A172 (cell line): ENCODE data around the gene MKRN2OS. TPM values are rescaled to one million over a fixed set of nuclear protein-coding genes. Genes with fewer than 3 reads are reported as not detected.

Experiments
- DNase-seq: peaks from one replicate; pipeline ENCODE4 v3.0.0-alpha.2; 2015; ENCODE audit warnings: low spot score
- total RNA-seq: library from RNA; depleted of rRNA; stranded (reverse); fragments of >200 nt; shearing (Covaris generic); gene quantifications from 2 replicates; pipeline ENCODE4 v1.2.3, GENCODE V29; 2014; rRNA removed

Gene MKRN2OS
- total RNA-seq, 1 experiment from 2014 or later: not detected

DNA sequence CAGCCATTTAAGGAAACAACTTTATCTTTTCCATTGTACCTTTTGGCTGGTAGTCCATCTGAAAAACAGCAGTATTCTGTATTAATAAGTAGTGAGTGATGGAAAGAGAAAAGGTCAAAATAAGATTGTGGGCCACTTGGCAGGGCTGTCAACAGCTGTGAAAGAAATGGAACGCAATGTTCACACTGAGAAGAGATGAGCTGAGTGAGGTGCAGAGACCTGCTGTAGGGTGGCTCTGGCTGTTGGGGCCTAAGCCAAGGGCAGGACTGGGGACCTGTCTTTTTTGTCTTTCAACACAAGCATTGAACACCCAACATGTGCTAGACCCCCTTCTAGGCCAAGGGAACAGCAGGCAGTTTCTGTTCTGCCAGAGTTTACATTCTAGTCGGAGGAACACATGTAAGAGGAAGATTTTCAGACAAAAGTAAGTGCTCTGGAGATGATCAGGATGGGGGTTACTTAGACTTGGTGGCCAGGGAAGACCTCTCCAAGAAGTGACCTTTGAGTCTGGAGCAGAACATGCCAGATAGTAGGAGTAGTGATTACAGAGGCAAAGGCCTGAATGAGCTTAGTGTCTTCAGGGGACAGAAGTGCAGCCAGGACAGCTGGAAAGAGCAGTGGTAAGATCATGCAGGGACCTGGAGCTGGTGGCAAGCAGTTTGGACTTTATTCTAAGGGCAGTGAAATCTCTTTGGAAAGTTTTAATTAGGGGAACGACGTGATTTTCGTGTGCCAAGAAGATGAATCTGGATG lies 31.4 kb downstream of the MKRN2OS start:
- no peak for DNase-seq

DNA sequence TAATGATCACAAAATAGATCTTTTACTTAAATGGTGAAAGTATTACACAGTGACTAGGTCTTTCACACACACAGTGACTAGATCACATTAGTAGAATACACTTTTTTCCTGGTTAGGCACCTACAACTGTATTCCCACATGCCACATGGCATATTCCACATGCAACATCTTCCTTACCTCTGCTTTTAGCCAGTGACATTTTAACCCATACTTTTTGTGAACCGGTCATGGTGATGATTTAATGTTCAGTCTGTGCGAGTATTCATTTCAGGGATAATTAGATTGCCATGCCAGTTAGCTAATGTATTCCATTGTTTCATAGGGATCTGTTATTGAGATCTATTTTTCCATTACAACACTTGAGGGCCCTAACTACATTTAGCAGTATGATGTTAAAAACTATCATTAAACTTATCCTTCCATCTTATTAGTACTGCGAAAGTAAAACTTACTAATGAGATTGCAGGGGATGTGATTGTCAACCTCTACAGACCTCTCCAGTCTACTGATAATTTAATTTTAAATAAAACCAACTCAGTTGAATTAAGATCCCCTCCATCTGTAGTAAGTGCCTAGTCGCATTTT lies 32.7 kb downstream of the MKRN2OS start:
- DNase-seq: no peak

DNA sequence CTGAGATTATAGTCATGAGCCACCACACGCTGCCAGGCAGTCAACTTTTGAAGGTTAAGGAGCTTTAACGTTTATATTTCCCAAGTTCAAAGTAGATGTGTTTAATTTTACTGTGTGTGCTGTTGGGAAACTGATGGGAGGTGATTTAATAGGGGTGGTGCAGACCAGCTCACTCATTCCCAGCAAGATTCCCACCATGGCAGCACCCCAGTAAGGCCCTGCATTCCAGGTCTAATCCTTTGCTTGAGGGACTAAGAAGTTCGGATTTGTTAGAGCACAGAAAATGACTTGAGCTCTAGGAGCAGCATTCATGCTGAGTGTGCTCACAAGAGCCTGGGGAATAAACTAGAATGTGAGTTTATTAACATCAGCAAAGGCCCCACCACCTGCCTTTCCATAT lies 35.8 kb downstream of the MKRN2OS start:
- no peak for DNase-seq

DNA sequence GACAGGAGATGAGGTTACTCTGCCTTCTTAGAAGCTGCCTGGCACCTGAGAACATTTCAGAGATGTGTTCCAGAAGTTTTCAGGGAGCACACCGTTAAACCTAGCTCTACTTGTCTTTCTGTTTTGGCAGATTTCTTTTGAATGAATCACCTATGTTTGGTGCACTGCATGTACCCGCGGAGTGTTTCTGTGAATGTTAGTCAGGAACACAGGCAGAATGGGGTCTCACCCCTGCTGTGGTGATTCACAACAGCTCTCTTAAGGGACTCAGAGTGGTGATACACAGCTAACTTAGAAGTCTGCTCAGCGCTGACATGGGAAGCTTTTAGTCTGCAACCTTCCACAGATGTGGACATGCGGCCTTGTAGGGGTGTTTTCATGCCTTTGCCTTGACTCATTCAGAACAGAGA lies 37.0 kb downstream of the MKRN2OS start:
- DNase-seq: peak; percentile 89

DNA sequence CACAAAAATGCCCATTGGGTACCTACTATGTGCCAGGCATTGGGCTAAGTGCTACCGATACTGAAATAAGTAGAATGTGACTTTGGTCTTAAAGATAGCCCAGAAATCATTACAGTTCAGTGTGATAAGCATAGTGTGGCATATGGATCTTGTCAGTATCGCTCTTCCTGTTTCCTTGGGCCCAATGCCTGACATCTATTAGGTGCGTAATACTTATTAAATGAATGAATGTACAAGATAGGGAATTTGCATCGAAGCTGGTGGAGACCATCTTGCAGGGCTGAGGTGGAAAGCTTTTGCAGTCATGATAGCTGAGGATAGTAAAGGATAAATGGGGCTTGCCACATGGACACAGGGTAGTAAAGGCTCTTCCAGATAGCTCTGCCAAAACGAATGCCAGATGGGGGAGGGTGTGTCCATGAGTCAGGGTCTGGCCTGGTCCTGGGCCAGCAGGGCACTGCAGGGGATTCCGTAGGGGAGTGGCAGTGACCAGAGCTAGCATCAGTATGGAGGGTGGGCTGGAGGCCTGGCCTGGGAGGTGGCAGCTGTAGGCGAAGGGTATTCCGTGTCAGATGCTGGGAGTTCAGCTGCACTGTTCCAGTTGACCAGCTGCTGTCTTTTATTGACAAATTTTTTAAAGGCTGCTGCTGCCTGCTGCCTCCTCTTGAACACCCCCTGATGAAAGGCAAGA lies 37.6 kb downstream of the MKRN2OS start:
- peak; percentile 56 for DNase-seq

DNA sequence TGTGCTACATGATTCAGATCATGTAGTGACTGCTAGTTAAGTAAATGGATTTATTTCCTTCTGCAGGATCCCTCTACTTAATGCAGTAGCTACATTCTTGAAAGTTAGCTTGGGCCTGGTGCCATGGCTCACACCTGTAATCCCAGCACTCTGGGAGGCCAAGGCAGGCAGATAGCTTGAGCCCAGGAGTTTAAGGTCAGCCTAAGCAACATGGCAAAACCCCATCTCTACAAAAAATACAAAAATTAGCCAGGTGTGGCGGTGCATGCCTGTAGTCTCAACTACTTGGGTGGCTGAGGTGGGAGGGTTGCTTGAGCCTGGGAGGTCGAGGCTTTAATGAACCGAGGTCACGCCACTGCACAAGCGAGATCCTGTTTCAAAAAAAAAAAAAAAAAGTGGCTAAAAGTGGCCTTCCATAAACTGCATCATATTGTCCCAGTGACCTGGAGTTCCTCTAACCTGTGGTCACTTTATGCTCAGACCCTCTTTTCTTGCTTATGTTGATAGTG lies 39.0 kb downstream of the MKRN2OS start:
- DNase-seq: no peak

DNA sequence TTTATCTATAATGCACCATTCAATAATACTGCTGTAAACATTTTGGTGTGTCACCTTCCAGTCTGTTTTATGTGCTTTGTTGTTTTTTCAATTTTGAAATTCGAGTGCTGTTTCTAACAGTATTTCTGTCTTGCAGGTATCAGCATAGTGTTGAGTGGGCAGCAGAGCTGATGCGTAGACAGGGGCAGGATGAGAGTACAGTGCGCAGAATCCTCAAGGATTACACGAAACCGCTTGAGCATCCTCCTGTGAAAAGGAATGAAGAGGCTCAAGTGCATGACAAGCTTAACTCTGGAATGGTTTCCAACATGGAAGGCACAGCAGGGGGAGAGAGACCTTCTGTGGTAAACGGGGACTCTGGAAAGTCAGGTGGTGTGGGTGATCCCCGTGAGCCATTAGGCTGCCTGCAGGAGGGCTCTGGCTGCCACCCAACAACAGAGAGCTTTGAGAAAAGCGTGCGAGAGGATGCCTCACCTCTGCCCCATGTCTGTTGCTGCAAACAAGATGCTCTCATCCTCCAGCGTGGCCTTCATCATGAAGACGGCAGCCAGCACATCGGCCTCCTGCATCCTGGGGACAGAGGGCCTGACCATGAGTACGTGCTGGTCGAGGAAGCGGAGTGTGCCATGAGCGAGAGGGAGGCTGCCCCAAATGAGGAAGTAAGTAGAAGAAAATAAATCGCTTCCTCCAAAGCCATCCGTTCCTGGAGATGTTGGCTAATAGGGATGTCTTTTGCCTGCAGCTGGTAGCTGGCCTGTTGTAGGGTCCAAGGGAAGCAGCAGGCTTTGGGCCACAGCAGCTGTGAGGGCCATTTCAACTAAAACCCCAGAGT lies 42.0 kb downstream of the MKRN2OS start:
- no peak for DNase-seq

DNA sequence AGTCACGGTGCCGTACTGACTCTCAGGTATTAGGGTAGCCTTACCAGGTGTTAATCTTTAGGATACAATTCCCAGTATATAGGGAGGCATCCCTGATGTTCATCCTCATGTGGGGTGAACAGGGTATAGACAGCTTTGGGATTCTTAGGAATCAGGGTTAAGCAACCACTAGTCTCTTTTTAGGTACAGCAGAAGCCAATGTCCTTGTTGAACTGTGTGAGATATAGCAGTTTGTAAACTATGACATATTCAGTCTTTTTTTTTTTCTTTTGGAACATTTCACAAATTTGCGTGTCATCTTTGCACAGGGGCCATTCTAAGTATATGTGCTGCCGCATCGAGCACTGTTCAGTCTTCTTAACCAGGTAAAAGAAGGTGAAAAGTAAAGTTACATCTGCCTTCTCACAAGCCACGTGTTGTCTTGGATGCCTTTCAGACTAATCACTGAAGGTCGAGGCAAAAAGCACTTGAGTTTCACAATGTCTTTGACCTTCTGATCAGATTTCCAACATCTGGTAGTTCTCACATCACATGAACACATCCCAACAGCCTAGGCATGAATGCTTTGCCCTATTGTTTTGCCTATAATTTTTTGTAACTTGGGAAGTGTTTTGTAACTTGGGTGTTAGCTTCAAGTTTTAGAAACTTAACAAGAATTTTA lies 43.8 kb downstream of the MKRN2OS start:
- no peak for DNase-seq

DNA sequence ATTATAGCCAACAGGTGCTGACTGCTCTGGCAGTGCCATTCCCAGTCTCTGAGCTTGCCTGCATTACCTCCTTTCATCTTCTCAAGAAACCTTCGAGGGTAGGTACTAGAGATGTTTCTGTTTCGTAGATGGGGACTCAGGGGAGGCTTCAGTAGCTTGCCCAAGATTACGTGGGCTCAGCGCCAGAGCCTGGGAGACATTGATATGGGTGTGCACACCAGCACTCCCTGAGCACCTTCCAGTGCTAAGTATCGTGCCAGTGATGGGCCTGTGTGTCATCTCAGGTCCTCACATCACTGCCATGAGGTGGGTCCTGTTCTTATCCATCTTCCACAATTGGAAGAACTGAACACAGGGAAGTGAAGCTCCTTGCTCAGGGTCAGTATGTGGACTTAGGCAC lies 45.8 kb downstream of the MKRN2OS start:
- DNase-seq: no peak

DNA sequence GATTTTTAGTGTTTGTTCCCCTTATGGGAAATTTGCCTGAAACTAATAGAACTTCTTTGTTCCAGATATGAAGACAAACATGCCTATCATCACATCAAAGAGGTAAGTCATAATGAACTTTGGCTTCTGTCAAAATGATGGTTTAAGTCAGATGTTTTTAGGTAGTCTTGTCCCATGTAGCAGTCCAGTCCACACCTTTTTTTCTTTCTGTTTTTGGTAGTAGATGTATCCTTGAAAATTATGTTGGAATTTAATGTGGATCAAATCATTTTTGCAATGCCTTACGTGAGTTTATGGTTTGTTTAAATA lies 48.9 kb downstream of the MKRN2OS start:
- DNase-seq: no peak

DNA sequence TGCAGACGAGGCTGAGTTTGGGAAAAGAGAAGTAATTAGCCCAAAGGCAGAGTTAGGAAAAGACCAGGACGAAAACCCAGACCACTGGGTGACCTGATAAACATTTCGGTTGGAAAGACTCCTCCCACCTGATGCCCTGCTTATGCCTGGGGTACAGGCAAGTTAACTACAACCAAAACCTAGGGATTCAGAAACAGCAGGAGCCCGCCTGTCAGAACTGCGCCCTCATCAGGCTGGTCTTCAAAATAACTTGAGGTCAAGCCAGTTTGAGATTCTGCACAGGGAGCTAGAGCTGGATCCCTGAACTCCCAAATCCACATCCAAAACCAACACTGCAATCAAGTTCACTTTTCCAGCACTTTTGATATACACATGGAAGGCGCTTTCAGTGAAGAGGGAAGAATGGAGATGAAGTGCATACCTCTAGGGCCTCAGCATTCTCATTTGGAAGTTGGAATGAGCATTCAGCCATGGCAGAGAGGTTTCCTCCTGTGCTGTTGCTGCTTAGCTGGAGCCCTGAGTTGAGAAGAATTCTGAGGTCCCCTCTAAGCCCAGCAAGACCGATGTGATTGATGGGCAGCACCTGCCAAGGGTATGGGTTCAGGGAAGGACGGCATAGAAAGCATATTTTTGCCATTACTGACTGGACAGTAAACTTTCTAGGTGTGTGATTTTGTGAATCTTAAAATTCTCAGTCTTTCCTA lies 49.4 kb downstream of the MKRN2OS start:
- no peak for DNase-seq

DNA sequence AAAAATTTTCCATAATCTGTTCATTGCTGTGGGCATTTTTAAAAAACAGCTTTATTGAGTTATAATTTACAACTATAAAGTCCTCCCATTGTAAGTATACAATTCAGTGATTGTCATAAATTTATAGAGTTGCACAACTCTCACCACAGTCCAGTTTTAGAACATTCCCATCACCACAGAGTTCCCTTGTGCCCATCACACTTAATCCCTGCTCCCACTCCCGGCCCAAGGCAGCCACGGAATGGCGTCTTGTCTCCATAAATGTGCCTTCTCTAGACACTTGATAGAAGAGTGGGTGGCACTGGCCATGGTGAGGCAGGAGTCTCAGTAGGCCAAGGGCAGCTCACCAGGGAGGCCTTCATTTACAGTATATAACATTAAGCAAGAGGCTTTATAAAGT lies 54.8 kb downstream of the MKRN2OS start:
- no peak for DNase-seq

DNA sequence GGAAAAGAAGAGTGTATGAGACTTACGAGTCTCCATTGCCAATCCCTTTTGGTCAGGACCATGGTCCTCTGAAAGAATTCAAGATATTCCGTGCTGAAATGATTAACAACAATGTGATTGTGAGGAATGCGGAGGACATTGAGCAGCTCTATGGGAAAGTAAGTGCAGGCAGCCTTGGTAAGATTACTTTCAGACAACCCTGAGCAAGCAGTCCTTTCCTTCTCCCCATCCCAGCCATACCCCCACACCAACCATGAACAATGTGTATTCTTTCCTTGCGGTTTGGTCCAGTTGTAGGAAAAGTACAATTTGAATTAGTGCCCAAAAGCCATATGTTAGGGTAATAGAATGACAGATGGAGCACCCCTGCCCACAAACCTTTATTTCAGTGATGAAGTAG lies 55.5 kb downstream of the MKRN2OS start:
- no peak for DNase-seq

Other genes starting within 250 kb of the MKRN2OS start
- gene TSEN2, start 61.0 kb downstream of the MKRN2OS start, total RNA-seq: 27.3 and 29.9 TPM in 2 replicates
- gene MKRN2, start 11.6 kb upstream of the MKRN2OS start, total RNA-seq: 47.8 and 50.7 TPM in 2 replicates
- 115 and 133 TPM in 2 replicates for gene RAF1, start 118.6 kb upstream of the MKRN2OS start, total RNA-seq
- gene TMEM40, start 213.8 kb upstream of the MKRN2OS start, total RNA-seq: 2.9 TPM in 1 of 2 replicates, not detected in the other